ENCODE data around the gene SRPK2. TPM values are rescaled to one million over a fixed set of nuclear protein-coding genes. Genes with fewer than 3 reads are reported as not detected.
"Not testable (repeated sequence)": the region's sequence is repeated elsewhere in the genome, so short reads cannot be mapped to it uniquely, and the experiment has no call there.

SRPK2 gene
- total RNA-seq, 5 donors from 2014 or later (not counting 1 experiment from before 2014, with no cell fraction given) = 41.6 to 71.4 (median 46.9) TPM

- POLR2A ChIA-PET = interaction anchor here in 1 of 2 donors (0.5 kb wide), 1 partner anchor 21 kb away, joined by 10 read pairs; no protein-coding TSS in a partner anchor
- H3K27me3 ChIP-seq (replicated peaks in 1 of 2; ENCODE audit: control insufficient read depth in 2 of 2, extremely low read depth in 1 of 2, insufficient read depth in 2 of 2, low read length in 1 of 2) = no peaks in the 10 kb centered on the region
- DNase-seq (no peak), ATAC-seq (replicated peaks in 1 of 4) (no peak)
- no peaks in the 10 kb centered on the region for H3K36me3 ChIP-seq (ENCODE audit: control insufficient read depth in 2 of 2, extremely low read depth in 1 of 2, insufficient read depth in 1 of 2, low read length in 1 of 2)
- no peak overlapping the region for H3K27ac Mint-ChIP-seq
- WGBS (ENCODE audit: insufficient coverage) = 83% methylated on average over 2 of the region's 8 CpGs
- no peaks in the 10 kb centered on the region for H3K9me3 ChIP-seq
- peaks cover 2 to 10% (median 3%) of the 10 kb centered on the region in 3 donors for H3K4me1 Mint-ChIP-seq
- no peaks in the 10 kb centered on the region for H3K27me3 Mint-ChIP-seq
- no peak overlapping the region for H3K4me3 Mint-ChIP-seq
- H3K4me3 ChIP-seq (ENCODE audit: control insufficient read depth in 1 of 2, extremely low read depth in 1 of 2, low read length in 1 of 2) = no peak overlapping the region
- no peaks in the 10 kb centered on the region for H3K36me3 Mint-ChIP-seq
- H3K27ac ChIP-seq (ENCODE audit: low read length) = no peak overlapping the region
- H3K4me1 ChIP-seq (ENCODE audit: control insufficient read depth in 1 of 2, extremely low read depth in 1 of 2, insufficient read depth in 2 of 2, low read length in 2 of 2) = no peaks in the 10 kb centered on the region
- no peaks in the 10 kb centered on the region for H3K9me3 Mint-ChIP-seq
- CTCF ChIA-PET = interaction anchor here in 1 of 2 donors (0.6 kb wide), 1 partner anchor 118 kb away, joined by 3 read pairs; no protein-coding TSS in a partner anchor
Observed at GRCh38 chr7:105413887-105414437, 25.2 kb upstream of the SRPK2 start.

GRCh38 chr7:105410774-105411173 is 22.1 kb upstream of the SRPK2 start:
- H3K36me3 ChIP-seq (ENCODE audit: control insufficient read depth in 2 of 2, extremely low read depth in 1 of 2, insufficient read depth in 1 of 2, low read length in 1 of 2); H3K9me3 ChIP-seq; H3K27me3 ChIP-seq (replicated peaks in 1 of 2; ENCODE audit: control insufficient read depth in 2 of 2, extremely low read depth in 1 of 2, insufficient read depth in 2 of 2, low read length in 1 of 2); H3K27ac ChIP-seq (ENCODE audit: low read length); H3K4me3 ChIP-seq (ENCODE audit: control insufficient read depth in 1 of 2, extremely low read depth in 1 of 2, low read length in 1 of 2); H3K36me3 Mint-ChIP-seq; CTCF ChIA-PET; H3K4me1 ChIP-seq (ENCODE audit: control insufficient read depth in 1 of 2, extremely low read depth in 1 of 2, insufficient read depth in 2 of 2, low read length in 2 of 2); H3K27me3 Mint-ChIP-seq; POLR2A ChIA-PET; H3K4me3 Mint-ChIP-seq; H3K27ac Mint-ChIP-seq; H3K4me1 Mint-ChIP-seq; ATAC-seq (replicated peaks in 1 of 4); H3K9me3 Mint-ChIP-seq; DNase-seq: not testable (repeated sequence)
- WGBS (ENCODE audit: insufficient coverage) = 100% methylated on average over 6 of the region's 36 CpGs

- CTCF ChIA-PET = interaction anchor here in 1 of 2 donors (0.5 to 0.7 kb wide), 2 partner anchors 63 to 168 kb away, joined by 4 to 7 read pairs; no protein-coding TSS in a partner anchor
- H3K27ac ChIP-seq (ENCODE audit: low read length); H3K9me3 Mint-ChIP-seq; H3K9me3 ChIP-seq; H3K4me1 Mint-ChIP-seq; H3K27me3 Mint-ChIP-seq; H3K36me3 Mint-ChIP-seq; H3K27ac Mint-ChIP-seq; DNase-seq; POLR2A ChIA-PET; H3K36me3 ChIP-seq (ENCODE audit: control insufficient read depth in 2 of 2, extremely low read depth in 1 of 2, insufficient read depth in 1 of 2, low read length in 1 of 2); H3K4me3 ChIP-seq (ENCODE audit: control insufficient read depth in 1 of 2, extremely low read depth in 1 of 2, low read length in 1 of 2); H3K4me3 Mint-ChIP-seq; ATAC-seq (replicated peaks in 1 of 4); H3K27me3 ChIP-seq (replicated peaks in 1 of 2; ENCODE audit: control insufficient read depth in 2 of 2, extremely low read depth in 1 of 2, insufficient read depth in 2 of 2, low read length in 1 of 2); H3K4me1 ChIP-seq (ENCODE audit: control insufficient read depth in 1 of 2, extremely low read depth in 1 of 2, insufficient read depth in 2 of 2, low read length in 2 of 2): not testable (repeated sequence)
- no CpG with 5 or more reads among the region's 3 CpGs for WGBS (ENCODE audit: insufficient coverage)
Observed at GRCh38 chr7:105409775-105410174, 21.1 kb upstream of the SRPK2 start.

GRCh38 chr7:105408791-105409410 is 20.2 kb upstream of the SRPK2 start:
- ChIA-PET POLR2A (interaction anchor here in 1 of 2 donors (0.7 kb wide), 1 partner anchor 10 kb away, joined by 5 read pairs; no protein-coding TSS in a partner anchor), CTCF (interaction anchor here in 1 of 2 donors (0.6 to 0.7 kb wide), 2 partner anchors 10 to 167 kb away, joined by 4 to 8 read pairs; no protein-coding TSS in a partner anchor)
- Mint-ChIP-seq H3K4me1 (no peaks in the 10 kb centered on the region), H3K9me3 (no peaks in the 10 kb centered on the region), H3K27ac (no peak overlapping the region), H3K4me3 (no peak overlapping the region), H3K27me3 (no peaks in the 10 kb centered on the region), H3K36me3 (no peaks in the 10 kb centered on the region)
- Histone ChIP-seq H3K4me3 (ENCODE audit: control insufficient read depth in 1 of 2, extremely low read depth in 1 of 2, low read length in 1 of 2) (no peak overlapping the region), H3K36me3 (ENCODE audit: control insufficient read depth in 2 of 2, extremely low read depth in 1 of 2, insufficient read depth in 1 of 2, low read length in 1 of 2) (no peaks in the 10 kb centered on the region), H3K9me3 (no peaks in the 10 kb centered on the region), H3K27me3 (replicated peaks in 1 of 2; ENCODE audit: control insufficient read depth in 2 of 2, extremely low read depth in 1 of 2, insufficient read depth in 2 of 2, low read length in 1 of 2) (no peaks in the 10 kb centered on the region), H3K27ac (ENCODE audit: low read length) (no peak overlapping the region), H3K4me1 (ENCODE audit: control insufficient read depth in 1 of 2, extremely low read depth in 1 of 2, insufficient read depth in 2 of 2, low read length in 2 of 2) (no peaks in the 10 kb centered on the region)
- WGBS (ENCODE audit: insufficient coverage) = no CpG with 5 or more reads among the region's 5 CpGs
- ATAC-seq (replicated peaks in 1 of 4) (no peak), DNase-seq (no peak)

GRCh38 chr7:105403128-105403527 is 14.4 kb upstream of the SRPK2 start:
- Mint-ChIP-seq H3K36me3 (no peaks in the 10 kb centered on the region), H3K27me3 (no peaks in the 10 kb centered on the region), H3K4me1 (no peaks in the 10 kb centered on the region), H3K27ac (no peak overlapping the region), H3K4me3 (no peak overlapping the region), H3K9me3 (no peaks in the 10 kb centered on the region)
- Histone ChIP-seq H3K27ac (ENCODE audit: low read length) (no peak overlapping the region), H3K4me1 (ENCODE audit: control insufficient read depth in 1 of 2, extremely low read depth in 1 of 2, insufficient read depth in 2 of 2, low read length in 2 of 2) (no peaks in the 10 kb centered on the region), H3K27me3 (replicated peaks in 1 of 2; ENCODE audit: control insufficient read depth in 2 of 2, extremely low read depth in 1 of 2, insufficient read depth in 2 of 2, low read length in 1 of 2) (no peaks in the 10 kb centered on the region), H3K9me3 (no peaks in the 10 kb centered on the region), H3K36me3 (ENCODE audit: control insufficient read depth in 2 of 2, extremely low read depth in 1 of 2, insufficient read depth in 1 of 2, low read length in 1 of 2) (no peaks in the 10 kb centered on the region), H3K4me3 (ENCODE audit: control insufficient read depth in 1 of 2, extremely low read depth in 1 of 2, low read length in 1 of 2) (no peak overlapping the region)
- no peak for DNase-seq
- no peak for ATAC-seq (replicated peaks in 1 of 4)
- ChIA-PET CTCF (interaction anchor here (0.7 kb wide), 2 partner anchors 1252 to 1790 kb away, joined by 3 to 4 read pairs; no protein-coding TSS in a partner anchor), POLR2A (no interaction called here)
- 80% methylated on average over 1 of the region's 6 CpGs for WGBS (ENCODE audit: insufficient coverage)

- no peak overlapping the region for H3K27ac Mint-ChIP-seq
- DNase-seq = no peak
- H3K36me3 Mint-ChIP-seq = no peaks in the 10 kb centered on the region
- H3K27me3 Mint-ChIP-seq = no peaks in the 10 kb centered on the region
- no peak overlapping the region for H3K4me3 Mint-ChIP-seq
- no peak overlapping the region for H3K4me3 ChIP-seq (ENCODE audit: control insufficient read depth in 1 of 2, extremely low read depth in 1 of 2, low read length in 1 of 2)
- H3K9me3 Mint-ChIP-seq = no peaks in the 10 kb centered on the region
- no peaks in the 10 kb centered on the region for H3K36me3 ChIP-seq (ENCODE audit: control insufficient read depth in 2 of 2, extremely low read depth in 1 of 2, insufficient read depth in 1 of 2, low read length in 1 of 2)
- H3K27me3 ChIP-seq (replicated peaks in 1 of 2; ENCODE audit: control insufficient read depth in 2 of 2, extremely low read depth in 1 of 2, insufficient read depth in 2 of 2, low read length in 1 of 2) = no peaks in the 10 kb centered on the region
- ChIA-PET POLR2A (interaction anchor here (0.6 to 0.7 kb wide), 2 partner anchors 96 to 446 kb away, joined by 3 to 8 read pairs; no protein-coding TSS in a partner anchor), CTCF (interaction anchor here (0.6 to 0.7 kb wide), 3 partner anchors 27 to 1791 kb away, joined by 3 to 4 read pairs (median 4); no protein-coding TSS in a partner anchor)
- no peaks in the 10 kb centered on the region for H3K9me3 ChIP-seq
- no peaks in the 10 kb centered on the region for H3K4me1 ChIP-seq (ENCODE audit: control insufficient read depth in 1 of 2, extremely low read depth in 1 of 2, insufficient read depth in 2 of 2, low read length in 2 of 2)
- no peak overlapping the region for H3K27ac ChIP-seq (ENCODE audit: low read length)
- H3K4me1 Mint-ChIP-seq = no peaks in the 10 kb centered on the region
- 92% methylated on average over 3 of the region's 18 CpGs for WGBS (ENCODE audit: insufficient coverage)
- no peak for ATAC-seq (replicated peaks in 1 of 4)
Observed at GRCh38 chr7:105402221-105403095, 13.7 kb upstream of the SRPK2 start.
